HepG2 (cell line): ENCODE results near the gene PNMA8C. TPM values are rescaled to one million over a fixed set of nuclear protein-coding genes. Genes with fewer than 3 reads are reported as not detected.

Experiments used
- ATF4 ChIP-seq, 2 experiments: fragments of 450-650 bp in 1 of 2; sonication (generic) in 1 of 2; formaldehyde crosslinking; IDR thresholded peaks; 2 replicates each; pipeline versions ENCODE4 v1.5.0 to v1.8.0; 2020 to 2022; ENCODE audit warnings: mild to moderate bottlenecking in 1 of 2, missing genetic modification reagents in 1 of 2
- BATF2 ChIP-seq: sonication (generic); formaldehyde crosslinking; IDR thresholded peaks from 2 replicates; pipeline ENCODE4 v1.8.0; 2022; ENCODE audit warnings: mild to moderate bottlenecking, missing genetic modification reagents, moderate library complexity
- BRF2 ChIP-seq: sonication (generic); formaldehyde crosslinking; IDR thresholded peaks from 2 replicates; pipeline ENCODE4 v1.8.1; 2022; ENCODE audit warnings: mild to moderate bottlenecking, missing genetic modification reagents
- E2F2 ChIP-seq: sonication (generic); formaldehyde crosslinking; IDR thresholded peaks from 2 replicates; pipeline ENCODE4 v1.4.0; 2020; ENCODE audit warnings: missing genetic modification reagents, borderline replicate concordance
- HINFP ChIP-seq: sonication (generic); formaldehyde crosslinking; IDR thresholded peaks from 2 replicates; pipeline ENCODE4 v1.4.0; 2020; ENCODE audit warnings: low read depth, mild to moderate bottlenecking, missing genetic modification reagents
- HMGXB4 ChIP-seq, 2 experiments: sonication (generic) in 1 of 2; formaldehyde crosslinking in 1 of 2; IDR thresholded peaks; 2 replicates each; pipeline versions ENCODE4 v1.4.0 to v1.6.1; 2018 to 2020; ENCODE audit warnings: missing genetic modification reagents in 2 of 2, borderline replicate concordance in 1 of 2, low read depth in 1 of 2, mild to moderate bottlenecking in 1 of 2, missing biosample characterization in 1 of 2
- KDM4B ChIP-seq: sonication (generic); formaldehyde crosslinking; IDR thresholded peaks from 2 replicates; pipeline ENCODE4 v1.4.0; 2020; ENCODE audit warnings: missing genetic modification reagents
- MEF2D ChIP-seq: sonication (generic); formaldehyde crosslinking; IDR thresholded peaks from 2 replicates; pipeline ENCODE4 v1.5.1; 2020; ENCODE audit warnings: mild to moderate bottlenecking, missing genetic modification reagents
- PITX1 ChIP-seq: sonication (generic); formaldehyde crosslinking; IDR thresholded peaks from 2 replicates; pipeline ENCODE4 v1.5.1; 2020; ENCODE audit warnings: mild to moderate bottlenecking, missing genetic modification reagents
- POGZ ChIP-seq: sonication (generic); formaldehyde crosslinking; IDR thresholded peaks from 2 replicates; pipeline ENCODE4 v1.4.0; 2020; ENCODE audit warnings: mild to moderate bottlenecking, missing genetic modification reagents
- RELA ChIP-seq: sonication (generic); formaldehyde crosslinking; IDR thresholded peaks from 2 replicates; pipeline ENCODE4 v1.4.0; 2020; ENCODE audit warnings: missing genetic modification reagents
- ZBTB14 ChIP-seq: sonication (generic); formaldehyde crosslinking; IDR thresholded peaks from 2 replicates; pipeline ENCODE4 v1.4.0; 2020; ENCODE audit warnings: missing genetic modification reagents
- ZFP41 ChIP-seq: sonication (generic); formaldehyde crosslinking; IDR thresholded peaks from 2 replicates; pipeline ENCODE4 v1.4.0; 2020; ENCODE audit warnings: mild to moderate bottlenecking, missing genetic modification reagents, borderline replicate concordance
- ZNF414 ChIP-seq: sonication (generic); formaldehyde crosslinking; IDR thresholded peaks from 2 replicates; pipeline ENCODE4 v1.5.0; 2020; ENCODE audit warnings: missing genetic modification reagents
- ZNF558 ChIP-seq: sonication (generic); formaldehyde crosslinking; IDR thresholded peaks from 2 replicates; pipeline ENCODE4 v1.9.0; 2022; ENCODE audit warnings: mild to moderate bottlenecking, missing genetic modification reagents, borderline replicate concordance
- ZNF782 ChIP-seq: sonication (generic); formaldehyde crosslinking; IDR thresholded peaks from 2 replicates; pipeline ENCODE4 v1.4.0; 2020; ENCODE audit warnings: missing genetic modification reagents, mild to moderate bottlenecking, borderline replicate concordance
- ZNF878 ChIP-seq: sonication (generic); formaldehyde crosslinking; IDR thresholded peaks from 2 replicates; pipeline ENCODE4 v1.8.1; 2023; ENCODE audit warnings: mild to moderate bottlenecking, missing genetic modification reagents, moderate library complexity
- polyA plus RNA-seq, 8 experiments: library from polyadenylated mRNA; depleted of rRNA in 3 of 8; stranded (reverse) in 7 of 8; unstranded in 1 of 8; fragments of >200 nt; fragmentation: Illumina TruSeq in 4 of 8; extraction: Trizol in 4 of 8; gene quantifications; 2 replicates each; pipeline versions ENCODE4 v1.2.1 to v1.2.3, GENCODE V29; 2011 to 2016; ENCODE audit warnings: low read depth in 4 of 8, missing spikeins in 1 of 8, mixed read lengths in 1 of 8; ENCODE audit not compliant: insufficient read depth in 1 of 8
- total RNA-seq, 5 experiments: library from RNA; depleted of rRNA; stranded (reverse); fragments of >200 nt; fragmentation: Illumina TruSeq; extraction: Trizol; gene quantifications; 2 replicates each; pipeline ENCODE4 v1.2.3, GENCODE V29; 2016; ENCODE audit warnings: low read depth in 1 of 5

Gene PNMA8C
- total and polyA plus RNA-seq, 2 of the 13 experiments (the other 11 are each of a cell fraction or from before 2014, with no cell fraction given), result not detected

GRCh38 chr19:46404055-46404752 is 24.5 kb downstream of the PNMA8C start (continued):
- TF ChIP-seq ZBTB14, result 0 out of 2 replicates have a peak, but pooled peaks have one; percentile 3
- TF ChIP-seq BATF2 (CRISPR knock-in tag), result no peak; the same call in 1 of the 2 replicates
- TF ChIP-seq HMGXB4 (CRISPR knock-in tag; IDR thresholded peaks at IDR 0.05; ENCODE audit: borderline replicate concordance in 1 of 2, low read depth in 1 of 2), result peak; percentile 61 to 94; a peak in 3 of 4 replicates
- no peak for TF ChIP-seq ZNF558
- TF ChIP-seq POGZ (CRISPR knock-in tag), result 0 out of 2 replicates have a peak, but pooled peaks have one; percentile 16
- TF ChIP-seq RELA (CRISPR knock-in tag), result 0 out of 2 replicates have a peak, but pooled peaks have one; percentile 9
- no peak for TF ChIP-seq HINFP
- TF ChIP-seq ATF4 (CRISPR knock-in tag; IDR thresholded peaks at IDR 0.05), result peak in 1 of 2 experiments; percentile 14; a peak in 1 of 4 replicates
- 0 out of 2 replicates have a peak, but pooled peaks have one; percentile 30 for TF ChIP-seq KDM4B (CRISPR knock-in tag)
- TF ChIP-seq ZNF878 (CRISPR knock-in tag), result no peak
- no peak for TF ChIP-seq ZNF414 (CRISPR knock-in tag)
- TF ChIP-seq PITX1 (CRISPR knock-in tag), result peak; percentile 53; the same call in 1 of the 2 replicates
- no peak for TF ChIP-seq ZFP41 (CRISPR knock-in tag)
- TF ChIP-seq MEF2D (CRISPR knock-in tag), result peak; percentile 68
- no peak for TF ChIP-seq E2F2 (CRISPR knock-in tag)
- no peak for TF ChIP-seq ZNF782 (CRISPR knock-in tag)
- TF ChIP-seq BRF2, result 0 out of 2 replicates have a peak, but pooled peaks have one; percentile 26
